ENCODE measurements around the gene SND1. TPM values are rescaled to one million over a fixed set of nuclear protein-coding genes. Genes with fewer than 3 reads are reported as not detected.

Gene SND1
- total and polyA plus RNA-seq, 10 donors, result 61.7 to 173 (median 116) TPM

DNA sequence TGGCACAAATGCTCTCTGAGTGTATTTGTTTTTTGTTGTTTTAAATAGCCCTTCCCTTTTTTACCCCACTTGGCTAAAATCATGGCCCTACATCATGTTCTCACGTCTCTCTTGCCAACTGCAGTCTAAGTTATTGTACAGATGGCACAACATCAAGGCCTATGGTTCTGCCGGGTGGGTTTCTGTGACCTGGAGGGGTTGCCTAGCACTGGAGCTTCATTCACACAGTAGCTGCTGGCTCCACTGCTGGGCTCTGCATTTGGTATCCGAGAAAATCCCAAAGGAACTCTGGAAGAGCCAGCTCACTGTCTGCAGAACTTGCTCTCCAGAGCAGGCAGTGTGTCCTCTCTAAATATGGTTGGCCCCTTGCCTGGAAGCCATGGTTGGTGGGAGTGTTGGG is 258.7 kb downstream of the SND1 start:
- H3K36me3 ChIP-seq, result peaks cover 0 to 22% (median under 1%) of the 10 kb centered on the region in 6 donors
- no peak overlapping the region for H3K27ac ChIP-seq
- H3K4me1 ChIP-seq, result peaks cover 0 to 19% (median 3%) of the 10 kb centered on the region in 6 donors
- intact Hi-C loops (cut with DNase I; ENCODE audit: low total_unique reads), result no loop called here
- DNase-seq, result no peak
- H3K27me3 ChIP-seq (replicated peaks in 1 of 7), result no peaks in the 10 kb centered on the region
- no peak overlapping the region for H3K4me3 ChIP-seq
- no peak for TF ChIP-seq POLR2AphosphoS5 (IDR thresholded peaks at IDR 0.05)
- no peaks in the 10 kb centered on the region for H3K9me3 ChIP-seq
- WGBS, 5 donors, result 84 to 95% (median 90%) methylated on average over 3 of the region's 3 CpGs

DNA sequence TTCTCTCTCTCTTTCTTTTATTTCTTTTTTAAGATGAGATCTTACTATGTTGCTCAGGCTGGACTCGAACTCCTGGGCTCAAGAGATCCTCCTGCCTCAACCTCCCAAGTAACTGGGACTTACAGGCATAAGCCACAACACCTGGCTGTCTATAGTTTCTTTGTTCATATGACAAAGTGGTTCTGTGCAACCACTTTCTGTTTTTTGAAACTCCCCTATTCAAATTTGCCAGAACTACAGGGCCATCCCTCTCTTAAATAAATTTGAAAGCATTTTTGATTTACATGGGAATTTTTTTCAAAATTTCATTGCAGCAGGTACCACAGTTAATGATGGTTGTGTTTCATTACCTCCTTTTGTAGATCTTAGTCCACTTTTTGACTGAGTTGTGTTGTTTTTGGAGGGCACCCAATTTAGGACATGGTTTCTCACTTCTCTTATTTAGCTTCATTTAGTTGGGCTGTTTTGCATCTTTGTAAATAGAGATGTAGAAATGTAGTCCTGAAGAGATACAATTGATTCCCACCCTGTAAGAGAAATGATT is 260.0 kb downstream of the SND1 start:
- Histone ChIP-seq H3K36me3 (peaks cover 0 to 12% (median 0%) of the 10 kb centered on the region in 6 donors), H3K27me3 (replicated peaks in 1 of 7) (no peaks in the 10 kb centered on the region), H3K4me1 (peaks cover 0 to 19% (median 3%) of the 10 kb centered on the region in 6 donors), H3K9me3 (no peaks in the 10 kb centered on the region), H3K27ac (no peak overlapping the region), H3K4me3 (no peak overlapping the region)
- intact Hi-C loops (cut with DNase I; ENCODE audit: low total_unique reads), result no loop called here
- 82 to 96% (median 90%) methylated on average over 1 of the region's 1 CpG for WGBS, 5 donors
- no peak for DNase-seq
- TF ChIP-seq POLR2A (IDR thresholded peaks at IDR 0.05), result no peak

DNA sequence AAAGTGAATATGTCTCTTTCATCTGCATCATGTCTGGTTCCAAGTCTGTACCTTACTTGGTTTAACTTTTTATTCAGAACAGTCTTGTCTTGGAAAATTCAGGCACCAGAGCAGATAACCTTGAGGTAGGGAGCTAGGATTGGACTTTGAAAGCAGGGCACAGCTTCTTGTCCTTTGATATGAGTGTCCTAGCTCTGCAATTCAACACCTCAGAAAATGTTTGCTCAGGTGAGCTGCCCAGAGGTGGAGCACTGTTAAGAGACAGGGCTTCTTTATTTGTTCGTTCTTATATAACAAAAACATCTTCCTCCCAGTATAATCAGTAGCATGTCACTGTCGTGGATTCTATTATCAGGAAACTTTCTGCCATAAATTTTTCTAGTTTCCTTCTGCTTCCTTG is 260.9 kb downstream of the SND1 start:
- no peaks in the 10 kb centered on the region for H3K27me3 ChIP-seq (replicated peaks in 1 of 7)
- H3K9me3 ChIP-seq, result no peaks in the 10 kb centered on the region
- H3K4me3 ChIP-seq, result no peak overlapping the region
- H3K4me1 ChIP-seq, result peaks cover 0 to 19% (median 3%) of the 10 kb centered on the region in 6 donors
- H3K36me3 ChIP-seq, result peaks cover 0 to 12% (median 0%) of the 10 kb centered on the region in 6 donors
- H3K27ac ChIP-seq, result no peak overlapping the region
- DNase-seq, result no peak
- TF ChIP-seq POLR2AphosphoS5 (IDR thresholded peaks at IDR 0.05) (no peak), POLR2A (IDR thresholded peaks at IDR 0.05) (no peak)
- TF ChIP-seq, protein P1, sequence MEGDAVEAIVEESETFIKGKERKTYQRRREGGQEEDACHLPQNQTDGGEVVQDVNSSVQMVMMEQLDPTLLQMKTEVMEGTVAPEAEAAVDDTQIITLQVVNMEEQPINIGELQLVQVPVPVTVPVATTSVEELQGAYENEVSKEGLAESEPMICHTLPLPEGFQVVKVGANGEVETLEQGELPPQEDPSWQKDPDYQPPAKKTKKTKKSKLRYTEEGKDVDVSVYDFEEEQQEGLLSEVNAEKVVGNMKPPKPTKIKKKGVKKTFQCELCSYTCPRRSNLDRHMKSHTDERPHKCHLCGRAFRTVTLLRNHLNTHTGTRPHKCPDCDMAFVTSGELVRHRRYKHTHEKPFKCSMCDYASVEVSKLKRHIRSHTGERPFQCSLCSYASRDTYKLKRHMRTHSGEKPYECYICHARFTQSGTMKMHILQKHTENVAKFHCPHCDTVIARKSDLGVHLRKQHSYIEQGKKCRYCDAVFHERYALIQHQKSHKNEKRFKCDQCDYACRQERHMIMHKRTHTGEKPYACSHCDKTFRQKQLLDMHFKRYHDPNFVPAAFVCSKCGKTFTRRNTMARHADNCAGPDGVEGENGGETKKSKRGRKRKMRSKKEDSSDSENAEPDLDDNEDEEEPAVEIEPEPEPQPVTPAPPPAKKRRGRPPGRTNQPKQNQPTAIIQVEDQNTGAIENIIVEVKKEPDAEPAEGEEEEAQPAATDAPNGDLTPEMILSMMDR (IDR thresholded peaks at IDR 0.05 in 8 of 11, conservative IDR thresholded peaks at IDR 0.05 in 3 of 11), result no peak
- intact Hi-C loops (cut with DNase I; ENCODE audit: low total_unique reads), result no loop called here
- WGBS, 5 donors, result 49 to 66% (median 54%) methylated on average over 2 of the region's 2 CpGs

DNA sequence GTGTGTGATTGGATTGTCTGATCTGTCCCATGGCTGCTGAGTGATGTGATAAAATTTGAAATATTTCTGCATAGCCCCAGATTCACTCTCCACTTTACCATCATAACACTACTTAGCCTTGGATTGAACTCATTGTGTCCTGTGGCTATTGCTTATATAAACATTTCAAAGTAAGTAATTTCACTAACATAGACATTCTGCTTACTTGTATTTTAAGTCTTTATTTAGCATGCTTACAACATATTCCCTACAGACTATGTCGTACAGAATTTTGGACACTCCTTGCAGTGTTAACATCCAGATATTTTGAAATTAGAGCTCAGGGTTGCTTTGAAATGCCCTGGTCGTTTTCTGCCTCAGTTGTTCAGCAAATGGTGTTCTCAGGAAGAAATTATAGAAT is 261.7 kb downstream of the SND1 start:
- no peaks in the 10 kb centered on the region for H3K9me3 ChIP-seq
- WGBS, 5 donors, result 58 to 91% (median 81%) methylated on average over 2 of the region's 2 CpGs
- peaks cover 0 to 12% (median 0%) of the 10 kb centered on the region in 6 donors for H3K36me3 ChIP-seq
- DNase-seq, result no peak
- H3K27me3 ChIP-seq (replicated peaks in 1 of 7), result no peaks in the 10 kb centered on the region
- intact Hi-C loops (cut with DNase I; ENCODE audit: low total_unique reads), result no loop called here
- H3K27ac ChIP-seq, result no peak overlapping the region
- peaks cover 0 to 19% (median 3%) of the 10 kb centered on the region in 6 donors for H3K4me1 ChIP-seq
- H3K4me3 ChIP-seq, result no peak overlapping the region
- TF ChIP-seq POLR2A (IDR thresholded peaks at IDR 0.05) (no peak), POLR2AphosphoS5 (IDR thresholded peaks at IDR 0.05) (no peak)
- TF ChIP-seq, protein P1 (IDR thresholded peaks at IDR 0.05 in 8 of 11, conservative IDR thresholded peaks at IDR 0.05 in 3 of 11), result no peak

DNA sequence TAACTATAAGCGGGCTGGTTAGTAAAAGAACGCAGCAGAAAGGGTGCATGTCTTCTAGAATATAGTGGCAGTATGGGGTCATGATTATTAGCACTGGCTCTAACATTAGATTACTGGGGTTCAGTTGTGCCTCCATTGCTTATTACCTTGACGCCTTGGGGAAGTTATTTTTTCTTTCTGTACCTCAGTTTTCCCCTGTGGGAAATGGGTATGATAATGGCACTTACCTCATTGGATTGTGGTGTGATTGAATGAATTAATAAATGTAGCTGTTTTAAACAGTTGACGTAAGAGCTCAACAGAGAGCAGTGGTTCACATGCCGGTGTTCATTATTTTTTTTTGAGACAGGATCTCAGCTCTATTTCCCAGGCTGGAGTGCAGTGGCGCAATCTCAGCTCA is 262.7 kb downstream of the SND1 start:
- intact Hi-C loops (cut with DNase I; ENCODE audit: low total_unique reads), result no loop called here
- TF ChIP-seq, protein P1 (IDR thresholded peaks at IDR 0.05 in 8 of 11, conservative IDR thresholded peaks at IDR 0.05 in 3 of 11), result no peak
- no peak for TF ChIP-seq POLR2AphosphoS5 (IDR thresholded peaks at IDR 0.05)
- no peak for TF ChIP-seq POLR2A (IDR thresholded peaks at IDR 0.05)
- no peak overlapping the region for H3K27ac ChIP-seq
- H3K9me3 ChIP-seq, result no peaks in the 10 kb centered on the region
- WGBS, 5 donors, result 94 to 98% (median 95%) methylated on average over 6 of the region's 6 CpGs
- peaks cover 0 to 19% (median 3%) of the 10 kb centered on the region in 6 donors for H3K4me1 ChIP-seq
- DNase-seq, result no peak
- no peaks in the 10 kb centered on the region for H3K27me3 ChIP-seq (replicated peaks in 1 of 7)
- H3K4me3 ChIP-seq, result no peak overlapping the region
- peaks cover 0 to 6% (median 0%) of the 10 kb centered on the region in 6 donors for H3K36me3 ChIP-seq
